ENCODE measurements around the gene ZNF385C.

ZNF385C gene

GRCh38 chr17:41982026-41982760, 116.1 kb downstream of the ZNF385C start:
- no peak for DNase-seq

GRCh38 chr17:41977991-41978390, 120.3 kb downstream of the ZNF385C start:
- no peak for DNase-seq

- no peak for DNase-seq
Measured at GRCh38 chr17:41976142-41976768, 122.0 kb downstream of the ZNF385C start.

Measured in CD4-positive, alpha-beta T cell treated with Interleukin-10 for 1 hour (primary cell).